Measurements from ENCODE around the gene ONECUT2.

DNA sequence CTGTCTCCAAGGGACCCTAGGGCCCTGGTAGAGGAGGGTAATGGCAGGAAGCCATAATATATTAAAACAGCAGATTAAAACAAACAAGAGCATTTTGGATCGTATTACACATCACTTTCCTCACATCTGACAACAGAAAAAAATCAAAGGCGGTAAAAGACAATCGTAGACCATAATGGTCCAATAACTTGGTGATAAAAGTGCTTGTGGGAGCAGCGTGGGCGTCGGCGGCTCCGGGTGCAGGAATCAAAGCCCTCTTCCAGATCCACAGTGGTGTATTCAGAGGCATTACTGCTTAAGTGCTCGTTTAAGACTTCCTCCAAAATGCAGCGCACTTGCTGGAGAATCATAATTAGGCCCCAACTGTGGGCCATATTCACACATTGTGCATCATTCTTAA is 83.4 kb downstream of the ONECUT2 start:
- no peak for TF ChIP-seq POLR2A (IDR thresholded peaks at IDR 0.05; ENCODE audit: borderline replicate concordance, extremely low read depth, insufficient read depth, insufficient read length)
- TF ChIP-seq, protein P1, sequence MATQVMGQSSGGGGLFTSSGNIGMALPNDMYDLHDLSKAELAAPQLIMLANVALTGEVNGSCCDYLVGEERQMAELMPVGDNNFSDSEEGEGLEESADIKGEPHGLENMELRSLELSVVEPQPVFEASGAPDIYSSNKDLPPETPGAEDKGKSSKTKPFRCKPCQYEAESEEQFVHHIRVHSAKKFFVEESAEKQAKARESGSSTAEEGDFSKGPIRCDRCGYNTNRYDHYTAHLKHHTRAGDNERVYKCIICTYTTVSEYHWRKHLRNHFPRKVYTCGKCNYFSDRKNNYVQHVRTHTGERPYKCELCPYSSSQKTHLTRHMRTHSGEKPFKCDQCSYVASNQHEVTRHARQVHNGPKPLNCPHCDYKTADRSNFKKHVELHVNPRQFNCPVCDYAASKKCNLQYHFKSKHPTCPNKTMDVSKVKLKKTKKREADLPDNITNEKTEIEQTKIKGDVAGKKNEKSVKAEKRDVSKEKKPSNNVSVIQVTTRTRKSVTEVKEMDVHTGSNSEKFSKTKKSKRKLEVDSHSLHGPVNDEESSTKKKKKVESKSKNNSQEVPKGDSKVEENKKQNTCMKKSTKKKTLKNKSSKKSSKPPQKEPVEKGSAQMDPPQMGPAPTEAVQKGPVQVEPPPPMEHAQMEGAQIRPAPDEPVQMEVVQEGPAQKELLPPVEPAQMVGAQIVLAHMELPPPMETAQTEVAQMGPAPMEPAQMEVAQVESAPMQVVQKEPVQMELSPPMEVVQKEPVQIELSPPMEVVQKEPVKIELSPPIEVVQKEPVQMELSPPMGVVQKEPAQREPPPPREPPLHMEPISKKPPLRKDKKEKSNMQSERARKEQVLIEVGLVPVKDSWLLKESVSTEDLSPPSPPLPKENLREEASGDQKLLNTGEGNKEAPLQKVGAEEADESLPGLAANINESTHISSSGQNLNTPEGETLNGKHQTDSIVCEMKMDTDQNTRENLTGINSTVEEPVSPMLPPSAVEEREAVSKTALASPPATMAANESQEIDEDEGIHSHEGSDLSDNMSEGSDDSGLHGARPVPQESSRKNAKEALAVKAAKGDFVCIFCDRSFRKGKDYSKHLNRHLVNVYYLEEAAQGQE (IDR thresholded peaks at IDR 0.05; ENCODE audit: low read depth), result no peak
- TF ChIP-seq, protein P2, sequence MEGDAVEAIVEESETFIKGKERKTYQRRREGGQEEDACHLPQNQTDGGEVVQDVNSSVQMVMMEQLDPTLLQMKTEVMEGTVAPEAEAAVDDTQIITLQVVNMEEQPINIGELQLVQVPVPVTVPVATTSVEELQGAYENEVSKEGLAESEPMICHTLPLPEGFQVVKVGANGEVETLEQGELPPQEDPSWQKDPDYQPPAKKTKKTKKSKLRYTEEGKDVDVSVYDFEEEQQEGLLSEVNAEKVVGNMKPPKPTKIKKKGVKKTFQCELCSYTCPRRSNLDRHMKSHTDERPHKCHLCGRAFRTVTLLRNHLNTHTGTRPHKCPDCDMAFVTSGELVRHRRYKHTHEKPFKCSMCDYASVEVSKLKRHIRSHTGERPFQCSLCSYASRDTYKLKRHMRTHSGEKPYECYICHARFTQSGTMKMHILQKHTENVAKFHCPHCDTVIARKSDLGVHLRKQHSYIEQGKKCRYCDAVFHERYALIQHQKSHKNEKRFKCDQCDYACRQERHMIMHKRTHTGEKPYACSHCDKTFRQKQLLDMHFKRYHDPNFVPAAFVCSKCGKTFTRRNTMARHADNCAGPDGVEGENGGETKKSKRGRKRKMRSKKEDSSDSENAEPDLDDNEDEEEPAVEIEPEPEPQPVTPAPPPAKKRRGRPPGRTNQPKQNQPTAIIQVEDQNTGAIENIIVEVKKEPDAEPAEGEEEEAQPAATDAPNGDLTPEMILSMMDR (IDR thresholded peaks at IDR 0.05 in 2 of 3, conservative IDR thresholded peaks at IDR 0.05 in 1 of 3; ENCODE audit: borderline replicate concordance in 1 of 3, insufficient read depth in 1 of 3, low read depth in 2 of 3, low read length in 2 of 3), result no peak
- TF ChIP-seq SIN3A (IDR thresholded peaks at IDR 0.05; ENCODE audit: low read depth), result no peak
- TF ChIP-seq POLR2AphosphoS5 (IDR thresholded peaks at IDR 0.05; ENCODE audit: low read depth, low read length), result no peak
- TF ChIP-seq ZFX (IDR thresholded peaks at IDR 0.05), result no peak
- TF ChIP-seq SRF (IDR thresholded peaks at IDR 0.05; ENCODE audit: low read depth), result no peak
- TF ChIP-seq, protein P3, sequence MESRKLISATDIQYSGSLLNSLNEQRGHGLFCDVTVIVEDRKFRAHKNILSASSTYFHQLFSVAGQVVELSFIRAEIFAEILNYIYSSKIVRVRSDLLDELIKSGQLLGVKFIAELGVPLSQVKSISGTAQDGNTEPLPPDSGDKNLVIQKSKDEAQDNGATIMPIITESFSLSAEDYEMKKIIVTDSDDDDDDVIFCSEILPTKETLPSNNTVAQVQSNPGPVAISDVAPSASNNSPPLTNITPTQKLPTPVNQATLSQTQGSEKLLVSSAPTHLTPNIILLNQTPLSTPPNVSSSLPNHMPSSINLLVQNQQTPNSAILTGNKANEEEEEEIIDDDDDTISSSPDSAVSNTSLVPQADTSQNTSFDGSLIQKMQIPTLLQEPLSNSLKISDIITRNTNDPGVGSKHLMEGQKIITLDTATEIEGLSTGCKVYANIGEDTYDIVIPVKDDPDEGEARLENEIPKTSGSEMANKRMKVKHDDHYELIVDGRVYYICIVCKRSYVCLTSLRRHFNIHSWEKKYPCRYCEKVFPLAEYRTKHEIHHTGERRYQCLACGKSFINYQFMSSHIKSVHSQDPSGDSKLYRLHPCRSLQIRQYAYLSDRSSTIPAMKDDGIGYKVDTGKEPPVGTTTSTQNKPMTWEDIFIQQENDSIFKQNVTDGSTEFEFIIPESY (IDR thresholded peaks at IDR 0.05; ENCODE audit: extremely low read depth, insufficient replicate concordance, low read length), result no peak
- no peak for TF ChIP-seq EGR1 (IDR thresholded peaks at IDR 0.05; ENCODE audit: low read depth)
- TF ChIP-seq ZNF274 (IDR thresholded peaks at IDR 0.05; ENCODE audit: low read depth, low read length), result no peak
- TF ChIP-seq SP1 (IDR thresholded peaks at IDR 0.05; ENCODE audit: low read depth), result no peak

Data from HCT116 (cell line).